Upper lobe of right lung (tissue), 1 donor: ENCODE data around the gene DEF6. TPM values are rescaled to one million over a fixed set of nuclear protein-coding genes. Genes with fewer than 3 reads are reported as not detected.

Experiments used
- ATAC-seq: fragments of 200-7000 bp; cut with Tn5 transposase; one replicate; pipeline ENCODE4 v1.9.1; 2020; ENCODE audit warnings: mild to moderate bottlenecking, moderate library complexity
- DNase-seq: peaks from one replicate; pipeline ENCODE4 v3.0.0-alpha.2; 2020
- H3K27ac ChIP-seq: fragments of 200-600 bp; one replicate; pipeline ENCODE4 v1.8.0; 2022
- H3K27me3 ChIP-seq: fragments of 200-600 bp; one replicate; pipeline ENCODE4 v1.8.0; 2022; ENCODE audit warnings: mild to moderate bottlenecking
- H3K36me3 ChIP-seq: fragments of 200-600 bp; one replicate; pipeline ENCODE4 v1.8.0; 2022
- H3K4me1 ChIP-seq: fragments of 200-600 bp; one replicate; pipeline ENCODE4 v1.8.0; 2022
- H3K4me3 ChIP-seq: fragments of 200-600 bp; one replicate; pipeline ENCODE4 v1.8.0; 2022; ENCODE audit warnings: mild to moderate bottlenecking
- H3K9me3 ChIP-seq: fragments of 200-600 bp; one replicate; pipeline ENCODE4 v1.8.0; 2022
- CTCF ChIP-seq: fragments of 200-600 bp; IDR thresholded peaks from one replicate; pipeline ENCODE4 v1.8.0; 2022; ENCODE audit warnings: antibody characterized with exemption
- intact Hi-C: fragments of 100-400 bp; cut with DNase I; formaldehyde crosslinking; loops from one replicate; pipeline ENCODE4 v1.11.0; 2022
- total RNA-seq: library from RNA; stranded (reverse); fragmentation: NEBNext Ultra II Directional; extraction: Animal tissue kit (Norgen Biotek cat#: 25700); gene quantifications from one replicate; pipeline ENCODE4 v1.2.1, GENCODE V29; 2021
- donor health status: DM: no; HTN: yes; CAD: no; lungs with severe emphysema.

Gene DEF6
- total RNA-seq, 1 donor from 2014 or later, result 17.4 TPM

- no peak for ATAC-seq
- Histone ChIP-seq H3K36me3 (peaks cover 81% of the 10 kb centered on the region), H3K27ac (no peak overlapping the region)
Measured at GRCh38 chr6:35352735-35353134, 55.1 kb downstream of the DEF6 start.

GRCh38 chr6:35354361-35355135 lies 56.9 kb downstream of the DEF6 start:
- H3K4me1 ChIP-seq, result peaks cover under 1% of the 10 kb centered on the region
- intact Hi-C loops, result no loop called here
- no peak for TF ChIP-seq CTCF
- ATAC-seq, result no peak
- no peak for DNase-seq
- peaks cover 63% of the 10 kb centered on the region for H3K36me3 ChIP-seq
- H3K27me3 ChIP-seq, result no peaks in the 10 kb centered on the region
- H3K27ac ChIP-seq, result no peak overlapping the region
- no peak overlapping the region for H3K4me3 ChIP-seq
- H3K9me3 ChIP-seq, result no peaks in the 10 kb centered on the region

More at GRCh38 chr6:35352735-35353134, 55.1 kb downstream of the DEF6 start:
- Histone ChIP-seq H3K27me3 (no peaks in the 10 kb centered on the region), H3K9me3 (no peaks in the 10 kb centered on the region), H3K4me1 (no peaks in the 10 kb centered on the region), H3K4me3 (no peak overlapping the region)
- TF ChIP-seq CTCF, result no peak
- no peak for DNase-seq
- intact Hi-C loops, result no loop called here

GRCh38 chr6:35356391-35356790 lies 58.8 kb downstream of the DEF6 start:
- H3K4me3 ChIP-seq, result no peak overlapping the region
- no peak for ATAC-seq

GRCh38 chr6:35357677-35358076 lies 60.1 kb downstream of the DEF6 start:
- Histone ChIP-seq H3K27ac (no peak overlapping the region), H3K4me1 (peaks cover 16% of the 10 kb centered on the region), H3K9me3 (no peaks in the 10 kb centered on the region), H3K36me3 (peaks cover 42% of the 10 kb centered on the region), H3K4me3 (no peak overlapping the region), H3K27me3 (no peaks in the 10 kb centered on the region)
- ATAC-seq, result no peak
- no peak for DNase-seq
- no peak for TF ChIP-seq CTCF
- intact Hi-C loops, result no loop called here

More at GRCh38 chr6:35356391-35356790, 58.8 kb downstream of the DEF6 start:
- no peak for DNase-seq
- H3K27ac ChIP-seq, result no peak overlapping the region
- no peak for TF ChIP-seq CTCF
- no peaks in the 10 kb centered on the region for H3K27me3 ChIP-seq
- no peaks in the 10 kb centered on the region for H3K9me3 ChIP-seq
- H3K36me3 ChIP-seq, result peaks cover 55% of the 10 kb centered on the region
- intact Hi-C loops, result no loop called here
- H3K4me1 ChIP-seq, result peaks cover 16% of the 10 kb centered on the region

- no peak for TF ChIP-seq CTCF
- Histone ChIP-seq H3K4me1 (peaks cover 16% of the 10 kb centered on the region), H3K4me3 (no peak overlapping the region), H3K9me3 (no peaks in the 10 kb centered on the region), H3K27ac (no peak overlapping the region), H3K36me3 (peaks cover 38% of the 10 kb centered on the region), H3K27me3 (no peaks in the 10 kb centered on the region)
- DNase-seq (no peak), ATAC-seq (no peak)
- intact Hi-C loops, result no loop called here
Measured at GRCh38 chr6:35358086-35358485, 60.5 kb downstream of the DEF6 start.
